ENCODE measurements around the gene STPG4. TPM values are rescaled to one million over a fixed set of nuclear protein-coding genes. Genes with fewer than 3 reads are reported as not detected.
A peak's percentile ranks its signal among the peaks of the same experiment; 100 is the strongest.

Gene STPG4
- total and polyA plus RNA-seq, 10 donors = 0.19 to 2.2 (median 0.89) TPM; not detected in 3

- Histone ChIP-seq H3K36me3 (peaks cover 0 to 75% (median 34%) of the 10 kb centered on the region in 6 donors), H3K27ac (peak overlapping the region in 4 of 8 donors; percentile 81 to 89 (median 86)), H3K27me3 (replicated peaks in 1 of 7) (no peaks in the 10 kb centered on the region), H3K9me3 (no peaks in the 10 kb centered on the region), H3K4me1 (peaks cover 28 to 55% (median 40%) of the 10 kb centered on the region in 6 donors), H3K4me3 (no peak overlapping the region)
- WGBS, 5 donors = 95 to 99% (median 97%) methylated on average over 4 of the region's 4 CpGs
- no peak for TF ChIP-seq CTCF (IDR thresholded peaks at IDR 0.05 in 8 of 11, conservative IDR thresholded peaks at IDR 0.05 in 3 of 11)
- no peak for TF ChIP-seq POLR2AphosphoS5 (IDR thresholded peaks at IDR 0.05)
- TF ChIP-seq POLR2A (IDR thresholded peaks at IDR 0.05) = no peak
- DNase-seq = no peak
- intact Hi-C loops (cut with DNase I; ENCODE audit: low total_unique reads) = no loop called here
Measured at GRCh38 chr2:47054868-47055267, 100.2 kb downstream of the STPG4 start.

- TF ChIP-seq POLR2A (IDR thresholded peaks at IDR 0.05) (no peak), POLR2AphosphoS5 (IDR thresholded peaks at IDR 0.05) (no peak), CTCF (IDR thresholded peaks at IDR 0.05 in 8 of 11, conservative IDR thresholded peaks at IDR 0.05 in 3 of 11) (no peak)
- Histone ChIP-seq H3K4me3 (no peak overlapping the region), H3K36me3 (peaks cover 0 to 75% (median 39%) of the 10 kb centered on the region in 6 donors), H3K27me3 (replicated peaks in 1 of 7) (no peaks in the 10 kb centered on the region), H3K4me1 (peaks cover 28 to 48% (median 37%) of the 10 kb centered on the region in 6 donors), H3K27ac (no peak overlapping the region), H3K9me3 (no peaks in the 10 kb centered on the region)
- 84 to 93% (median 87%) methylated on average over 7 of the region's 7 CpGs for WGBS, 5 donors
- DNase-seq = no peak
- intact Hi-C loops (cut with DNase I; ENCODE audit: low total_unique reads) = no loop called here
Measured at GRCh38 chr2:47054036-47054555, 101.0 kb downstream of the STPG4 start.

GRCh38 chr2:47052847-47053246 is 102.3 kb downstream of the STPG4 start:
- Histone ChIP-seq H3K36me3 (peaks cover 0 to 86% (median 39%) of the 10 kb centered on the region in 6 donors), H3K4me1 (peaks cover 22 to 35% (median 26%) of the 10 kb centered on the region in 6 donors), H3K27me3 (replicated peaks in 1 of 7) (no peaks in the 10 kb centered on the region), H3K27ac (no peak overlapping the region), H3K4me3 (no peak overlapping the region), H3K9me3 (no peaks in the 10 kb centered on the region)
- 89 to 98% (median 94%) methylated on average over 7 of the region's 7 CpGs for WGBS, 5 donors
- intact Hi-C loops (cut with DNase I; ENCODE audit: low total_unique reads) = no loop called here
- no peak for DNase-seq
- TF ChIP-seq POLR2A (IDR thresholded peaks at IDR 0.05) = no peak
- no peak for TF ChIP-seq POLR2AphosphoS5 (IDR thresholded peaks at IDR 0.05)
- no peak for TF ChIP-seq CTCF (IDR thresholded peaks at IDR 0.05 in 8 of 11, conservative IDR thresholded peaks at IDR 0.05 in 3 of 11)

- Histone ChIP-seq H3K27ac (no peak overlapping the region), H3K27me3 (replicated peaks in 1 of 7) (no peaks in the 10 kb centered on the region), H3K36me3 (peaks cover 0 to 98% (median 51%) of the 10 kb centered on the region in 6 donors), H3K4me3 (no peak overlapping the region), H3K9me3 (no peaks in the 10 kb centered on the region), H3K4me1 (peaks cover 9 to 22% (median 14%) of the 10 kb centered on the region in 6 donors)
- 94 to 99% (median 97%) methylated on average over 8 to 12 of the region's 12 CpGs for WGBS, 5 donors
- intact Hi-C loops (cut with DNase I; ENCODE audit: low total_unique reads) = no loop called here
- TF ChIP-seq CTCF (IDR thresholded peaks at IDR 0.05 in 8 of 11, conservative IDR thresholded peaks at IDR 0.05 in 3 of 11) (no peak), POLR2AphosphoS5 (IDR thresholded peaks at IDR 0.05) (peak in 2 of 3 donors; percentile 7 to 48)
- DNase-seq = no peak
Measured at GRCh38 chr2:47051562-47051961, 103.5 kb downstream of the STPG4 start.

Data from spleen (tissue), 11 donors.